GM12872 (cell line): ENCODE measurements around the gene MBD1.

Experiments used
- TF ChIP-seq, protein P1 (sequence below): IDR thresholded peaks from 3 replicates; pipeline ENCODE4 v1.5.1; 2011; ENCODE audit warnings: low read depth, mild to moderate bottlenecking, low read length, moderate library complexity; ENCODE audit not compliant: insufficient read depth

The MBD1 gene

DNA sequence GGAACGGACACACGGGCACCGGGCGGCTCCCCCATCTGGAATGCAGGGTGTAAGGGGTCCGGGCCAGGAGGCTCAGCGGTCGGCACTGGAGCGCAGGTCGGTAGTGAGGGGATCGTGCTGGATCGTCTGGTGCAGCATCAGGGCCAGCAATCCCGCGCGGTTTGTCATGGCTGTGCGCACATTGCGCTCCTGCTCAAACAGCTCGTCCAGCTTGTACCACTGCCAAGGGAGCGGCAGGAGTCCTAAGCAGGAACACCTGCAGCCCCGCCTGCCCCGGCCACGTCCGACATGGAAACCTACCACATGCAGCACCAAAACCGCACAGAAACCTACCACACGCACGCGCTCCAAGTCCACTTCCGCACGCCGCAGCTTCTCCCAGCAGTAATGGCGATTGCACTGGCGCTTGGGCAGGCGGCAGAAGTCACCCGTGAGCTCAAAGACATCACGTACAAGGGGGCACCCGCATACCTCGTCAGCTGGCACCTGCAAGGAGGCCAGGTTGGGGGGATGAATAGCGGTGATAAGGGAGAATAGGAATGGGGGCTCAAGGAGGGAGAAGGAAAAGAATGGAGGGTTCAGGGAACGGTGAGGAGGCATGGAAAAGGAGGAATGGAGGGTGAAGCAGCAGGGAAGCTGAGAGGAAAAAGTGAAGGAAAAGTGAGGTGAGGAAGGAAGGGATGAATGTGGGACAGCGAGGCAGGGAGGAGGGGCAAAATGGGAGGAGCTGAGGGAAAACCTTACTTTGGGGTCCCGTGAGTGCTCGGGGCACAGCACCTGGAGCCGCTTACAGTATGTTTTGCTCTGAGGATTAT, 1.4 kb upstream of the MBD1 start:
- TF ChIP-seq, protein P1, sequence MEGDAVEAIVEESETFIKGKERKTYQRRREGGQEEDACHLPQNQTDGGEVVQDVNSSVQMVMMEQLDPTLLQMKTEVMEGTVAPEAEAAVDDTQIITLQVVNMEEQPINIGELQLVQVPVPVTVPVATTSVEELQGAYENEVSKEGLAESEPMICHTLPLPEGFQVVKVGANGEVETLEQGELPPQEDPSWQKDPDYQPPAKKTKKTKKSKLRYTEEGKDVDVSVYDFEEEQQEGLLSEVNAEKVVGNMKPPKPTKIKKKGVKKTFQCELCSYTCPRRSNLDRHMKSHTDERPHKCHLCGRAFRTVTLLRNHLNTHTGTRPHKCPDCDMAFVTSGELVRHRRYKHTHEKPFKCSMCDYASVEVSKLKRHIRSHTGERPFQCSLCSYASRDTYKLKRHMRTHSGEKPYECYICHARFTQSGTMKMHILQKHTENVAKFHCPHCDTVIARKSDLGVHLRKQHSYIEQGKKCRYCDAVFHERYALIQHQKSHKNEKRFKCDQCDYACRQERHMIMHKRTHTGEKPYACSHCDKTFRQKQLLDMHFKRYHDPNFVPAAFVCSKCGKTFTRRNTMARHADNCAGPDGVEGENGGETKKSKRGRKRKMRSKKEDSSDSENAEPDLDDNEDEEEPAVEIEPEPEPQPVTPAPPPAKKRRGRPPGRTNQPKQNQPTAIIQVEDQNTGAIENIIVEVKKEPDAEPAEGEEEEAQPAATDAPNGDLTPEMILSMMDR: no peak

DNA sequence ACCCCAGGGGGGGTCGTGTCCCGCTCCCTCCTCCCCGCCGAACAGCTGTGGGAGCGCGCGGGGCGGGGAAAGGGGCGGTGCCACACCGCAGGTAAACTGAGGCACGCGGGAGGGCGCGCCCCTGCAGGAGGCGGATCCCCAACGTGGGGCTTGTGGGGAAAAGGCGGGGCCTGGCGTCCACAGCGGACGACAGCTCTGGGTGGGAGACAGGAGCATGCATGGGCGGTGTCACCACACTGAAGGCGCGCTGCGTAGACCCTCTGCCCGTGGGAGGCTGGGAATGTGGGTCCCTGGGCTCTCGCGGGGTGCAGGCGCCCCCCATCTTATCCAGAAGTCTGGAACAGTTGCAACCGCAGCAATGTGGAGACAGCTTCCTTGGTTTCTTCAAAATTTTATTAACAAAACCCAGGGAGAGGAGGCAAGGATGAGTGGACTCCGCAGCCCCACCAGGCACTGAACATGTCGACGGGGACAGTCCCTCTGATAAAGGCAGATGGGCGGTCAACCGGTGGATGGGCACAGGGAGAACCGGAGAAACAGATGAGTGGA, 723 bp upstream of the MBD1 start:
- TF ChIP-seq, protein P1: no peak

DNA sequence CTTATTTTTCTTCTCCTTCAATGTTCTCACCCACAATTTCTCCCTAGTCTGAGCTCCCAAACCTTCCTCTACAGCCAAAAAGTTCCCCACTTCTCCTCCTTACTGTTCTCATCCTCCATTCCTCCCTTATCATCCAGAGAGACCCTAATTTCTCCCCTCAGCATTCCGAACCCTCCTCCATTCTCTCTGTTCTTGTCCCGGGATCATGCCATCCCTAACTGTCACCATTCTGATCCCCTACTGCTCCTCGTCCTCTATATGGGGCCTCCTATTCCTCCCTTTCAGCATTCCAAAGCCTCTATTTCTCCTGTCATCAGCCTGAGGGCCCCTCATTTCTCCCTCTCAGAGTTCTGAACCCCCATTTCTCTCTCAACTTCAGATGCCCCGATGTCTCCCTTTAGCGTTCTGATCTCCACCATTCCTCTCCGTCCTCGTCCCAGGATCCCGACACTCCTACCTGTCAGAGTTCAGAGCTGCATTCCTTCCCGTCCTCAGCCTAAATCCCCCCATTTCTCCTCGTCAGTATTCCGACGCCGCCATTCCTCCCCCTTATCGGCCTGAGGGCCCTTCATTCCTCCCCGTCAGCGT, 522 bp downstream of the MBD1 start:
- TF ChIP-seq, protein P1: no peak

DNA sequence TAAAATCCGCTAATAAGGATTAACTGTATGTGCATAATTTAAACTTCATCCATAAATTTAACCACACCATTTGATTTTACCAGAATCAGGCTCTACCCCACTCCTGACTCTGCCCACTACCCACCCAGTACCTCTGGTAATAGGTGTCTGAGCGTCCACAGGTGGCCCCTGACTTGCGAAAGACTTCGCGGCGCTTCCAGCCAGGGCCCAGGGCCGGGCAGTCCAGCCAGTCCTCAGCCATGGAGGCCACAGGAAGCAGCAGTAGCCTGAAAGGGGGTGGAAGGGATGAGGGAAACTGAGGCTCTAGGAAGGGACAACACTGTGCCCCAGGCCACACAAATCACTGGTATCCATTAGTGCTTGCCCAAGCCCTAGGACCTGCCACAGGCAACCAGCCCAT, 1.6 kb downstream of the MBD1 start:
- TF ChIP-seq, protein P1: no peak

DNA sequence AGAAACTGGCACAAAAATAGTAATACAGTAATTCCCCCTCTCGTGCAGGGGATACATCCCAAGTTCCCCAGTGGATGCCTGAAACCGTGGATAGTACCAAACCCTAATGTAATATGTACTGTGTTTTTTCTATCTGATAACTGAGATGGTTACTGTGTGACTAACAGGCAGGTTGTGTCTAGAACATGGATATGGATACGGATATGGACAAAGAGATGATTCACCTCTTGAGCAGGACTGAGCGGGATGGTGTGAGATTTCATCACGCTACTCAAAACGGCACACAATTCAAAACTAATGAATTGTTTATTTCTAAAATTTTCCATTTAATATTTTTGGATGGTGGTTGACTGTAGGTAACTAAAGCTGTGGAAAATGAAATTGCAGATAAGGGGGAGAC, 3.4 kb downstream of the MBD1 start:
- TF ChIP-seq, protein P1: no peak

DNA sequence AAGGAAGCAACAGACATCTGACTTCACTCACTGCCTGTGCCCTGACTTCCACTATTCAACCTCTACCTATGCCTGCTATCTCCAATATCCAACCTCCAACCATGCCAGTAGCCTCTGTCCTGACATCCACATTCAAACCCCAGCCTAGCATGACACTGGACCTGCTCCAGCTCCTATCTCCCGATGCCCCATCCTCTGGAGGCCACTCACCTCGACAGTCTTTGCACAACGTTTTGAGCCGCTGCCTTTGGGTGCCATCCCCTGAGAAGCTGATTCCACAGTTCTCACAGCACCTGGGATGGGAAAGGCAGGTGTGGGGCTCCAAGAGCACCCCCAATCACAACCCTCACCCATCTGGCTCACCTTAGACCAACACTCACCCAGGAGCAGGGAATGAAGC, 4.9 kb downstream of the MBD1 start:
- TF ChIP-seq, protein P1: no peak

DNA sequence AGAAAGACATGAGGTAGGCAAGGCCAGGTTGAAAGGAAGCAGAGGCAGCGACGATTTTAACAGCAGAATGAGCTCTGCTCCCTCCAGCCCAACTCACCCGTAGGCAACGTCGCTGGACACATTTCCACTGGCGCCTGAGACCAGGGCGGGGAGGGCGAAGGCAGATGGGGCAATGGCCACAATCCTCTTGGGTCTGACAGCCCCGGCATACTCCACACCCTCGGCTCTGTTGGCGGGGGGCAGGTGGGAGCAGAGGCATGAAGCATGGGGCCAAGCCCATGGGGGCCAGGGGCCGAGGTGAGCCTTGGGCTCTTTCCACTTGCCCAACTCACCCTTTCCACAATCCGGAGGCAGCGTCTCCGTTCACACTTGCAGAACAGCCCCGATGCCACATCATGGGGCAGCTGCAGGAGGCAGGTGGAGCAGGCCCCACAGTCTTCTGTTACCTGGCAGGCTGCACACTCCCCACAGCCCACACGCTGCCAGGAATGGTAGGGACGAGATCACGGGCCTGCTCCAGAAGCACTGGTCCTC, 5.8 kb downstream of the MBD1 start:
- TF ChIP-seq, protein P1: no peak
